GM23338 (cell line): ENCODE data around the gene SF3B2.

Source experiments
- CREB1 ChIP-seq: fragments of 250-450 bp; sonication (Bioruptor Pico); IDR thresholded peaks from 2 replicates; pipeline ENCODE4 v1.5.0; 2020; ENCODE audit warnings: low read depth, mild to moderate bottlenecking, moderate library complexity
- ETS1 ChIP-seq: IDR thresholded peaks from 2 replicates; pipeline ENCODE4 v1.6.1; 2016; ENCODE audit warnings: antibody characterized with exemption
- EZH2 ChIP-seq: fragments of 200-600 bp; sonication (generic); IDR thresholded peaks from one replicate; pipeline ENCODE4 v1.8.0; 2017; ENCODE audit warnings: antibody characterized with exemption, mild to moderate bottlenecking, low read depth; ENCODE audit not compliant: unreplicated experiment
- EZH2phosphoT487 ChIP-seq: fragments of 200-600 bp; sonication (generic); IDR thresholded peaks from one replicate; pipeline ENCODE4 v1.8.1; 2018; ENCODE audit warnings: antibody characterized with exemption; ENCODE audit not compliant: unreplicated experiment
- POLR2AphosphoS5 ChIP-seq: IDR thresholded peaks from 2 replicates; pipeline ENCODE4 v1.6.1; 2016; ENCODE audit warnings: antibody characterized with exemption, low read depth
- ZNF331 ChIP-seq: fragments of 250-450 bp; sonication (Bioruptor Pico); IDR thresholded peaks from 2 replicates; pipeline ENCODE4 v1.5.0; 2020; ENCODE audit warnings: low read depth, mild to moderate bottlenecking, moderate library complexity
- ZNF462 ChIP-seq: fragments of 250-450 bp; sonication (Bioruptor Pico); IDR thresholded peaks from 2 replicates; pipeline ENCODE4 v1.5.0; 2020; ENCODE audit warnings: mild to moderate bottlenecking, moderate library complexity
- TF ChIP-seq, protein P1 (sequence below), 2 experiments: fragments of 200-600 bp in 1 of 2; sonication (generic) in 1 of 2; conservative IDR thresholded peaks; 2 replicates each; pipeline versions ENCODE4 v1.5.1 to v1.6.1; 2016 to 2017; ENCODE audit warnings: antibody characterized with exemption in 2 of 2, low read depth in 2 of 2, mild to moderate bottlenecking in 2 of 2, moderate library complexity in 1 of 2
- TF ChIP-seq, protein P2 (sequence below): IDR thresholded peaks from one replicate; pipeline ENCODE4 v1.6.1; 2018; ENCODE audit warnings: antibody characterized with exemption; ENCODE audit not compliant: unreplicated experiment

- TF ChIP-seq POLR2AphosphoS5: no peak
- TF ChIP-seq, protein P1, sequence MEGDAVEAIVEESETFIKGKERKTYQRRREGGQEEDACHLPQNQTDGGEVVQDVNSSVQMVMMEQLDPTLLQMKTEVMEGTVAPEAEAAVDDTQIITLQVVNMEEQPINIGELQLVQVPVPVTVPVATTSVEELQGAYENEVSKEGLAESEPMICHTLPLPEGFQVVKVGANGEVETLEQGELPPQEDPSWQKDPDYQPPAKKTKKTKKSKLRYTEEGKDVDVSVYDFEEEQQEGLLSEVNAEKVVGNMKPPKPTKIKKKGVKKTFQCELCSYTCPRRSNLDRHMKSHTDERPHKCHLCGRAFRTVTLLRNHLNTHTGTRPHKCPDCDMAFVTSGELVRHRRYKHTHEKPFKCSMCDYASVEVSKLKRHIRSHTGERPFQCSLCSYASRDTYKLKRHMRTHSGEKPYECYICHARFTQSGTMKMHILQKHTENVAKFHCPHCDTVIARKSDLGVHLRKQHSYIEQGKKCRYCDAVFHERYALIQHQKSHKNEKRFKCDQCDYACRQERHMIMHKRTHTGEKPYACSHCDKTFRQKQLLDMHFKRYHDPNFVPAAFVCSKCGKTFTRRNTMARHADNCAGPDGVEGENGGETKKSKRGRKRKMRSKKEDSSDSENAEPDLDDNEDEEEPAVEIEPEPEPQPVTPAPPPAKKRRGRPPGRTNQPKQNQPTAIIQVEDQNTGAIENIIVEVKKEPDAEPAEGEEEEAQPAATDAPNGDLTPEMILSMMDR (conservative IDR thresholded peaks at IDR 0.05; ENCODE audit: low read depth in 2 of 2): no peak
- TF ChIP-seq, protein P2, sequence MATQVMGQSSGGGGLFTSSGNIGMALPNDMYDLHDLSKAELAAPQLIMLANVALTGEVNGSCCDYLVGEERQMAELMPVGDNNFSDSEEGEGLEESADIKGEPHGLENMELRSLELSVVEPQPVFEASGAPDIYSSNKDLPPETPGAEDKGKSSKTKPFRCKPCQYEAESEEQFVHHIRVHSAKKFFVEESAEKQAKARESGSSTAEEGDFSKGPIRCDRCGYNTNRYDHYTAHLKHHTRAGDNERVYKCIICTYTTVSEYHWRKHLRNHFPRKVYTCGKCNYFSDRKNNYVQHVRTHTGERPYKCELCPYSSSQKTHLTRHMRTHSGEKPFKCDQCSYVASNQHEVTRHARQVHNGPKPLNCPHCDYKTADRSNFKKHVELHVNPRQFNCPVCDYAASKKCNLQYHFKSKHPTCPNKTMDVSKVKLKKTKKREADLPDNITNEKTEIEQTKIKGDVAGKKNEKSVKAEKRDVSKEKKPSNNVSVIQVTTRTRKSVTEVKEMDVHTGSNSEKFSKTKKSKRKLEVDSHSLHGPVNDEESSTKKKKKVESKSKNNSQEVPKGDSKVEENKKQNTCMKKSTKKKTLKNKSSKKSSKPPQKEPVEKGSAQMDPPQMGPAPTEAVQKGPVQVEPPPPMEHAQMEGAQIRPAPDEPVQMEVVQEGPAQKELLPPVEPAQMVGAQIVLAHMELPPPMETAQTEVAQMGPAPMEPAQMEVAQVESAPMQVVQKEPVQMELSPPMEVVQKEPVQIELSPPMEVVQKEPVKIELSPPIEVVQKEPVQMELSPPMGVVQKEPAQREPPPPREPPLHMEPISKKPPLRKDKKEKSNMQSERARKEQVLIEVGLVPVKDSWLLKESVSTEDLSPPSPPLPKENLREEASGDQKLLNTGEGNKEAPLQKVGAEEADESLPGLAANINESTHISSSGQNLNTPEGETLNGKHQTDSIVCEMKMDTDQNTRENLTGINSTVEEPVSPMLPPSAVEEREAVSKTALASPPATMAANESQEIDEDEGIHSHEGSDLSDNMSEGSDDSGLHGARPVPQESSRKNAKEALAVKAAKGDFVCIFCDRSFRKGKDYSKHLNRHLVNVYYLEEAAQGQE: no peak
- no peak for TF ChIP-seq ZNF462 (CRISPR knock-in tag)
- TF ChIP-seq EZH2: no peak
- no peak for TF ChIP-seq ETS1
- no peak for TF ChIP-seq EZH2phosphoT487
- no peak for TF ChIP-seq CREB1 (CRISPR knock-in tag)
- no peak for TF ChIP-seq ZNF331 (CRISPR knock-in tag)
Measured at GRCh38 chr11:66066751-66067150, 14.6 kb downstream of the SF3B2 start.
